Caco-2 (cell line): ENCODE results near the gene PDLIM4. TPM values are rescaled to one million over a fixed set of nuclear protein-coding genes. Genes with fewer than 3 reads are reported as not detected.

Experiments used
- BruUV-seq: library from RNA; stranded (reverse); fragments of 400-500 nt; replicated peaks from 2 replicates; lab custom pipeline; 2021; lab: Mats Ljungman, UMichigan
- CTCF ChIA-PET: fragments of 300-600 bp; sonication (Branson Sonifier 250); formaldehyde crosslinking; loops from one replicate; lab custom pipeline; 2022; ENCODE audit warnings: antibody characterized with exemption; lab: Charles Lee
- POLR2A ChIA-PET: fragments of 300-600 bp; sonication (Branson Sonifier 250); formaldehyde crosslinking; loops from one replicate; lab custom pipeline; 2022; ENCODE audit warnings: antibody characterized with exemption; lab: Charles Lee
- DNase-seq, 2 experiments: peaks; one replicate each; pipeline versions ENCODE4 v3.0.0 to v3.0.0-alpha.2; 2020 to 2022
- H3K27me3 ChIP-seq: replicated peaks from 2 replicates; pipeline ENCODE4 v1.6.0; 2011; ENCODE audit warnings: low read length; ENCODE audit not compliant: control insufficient read depth, insufficient read depth
- H3K36me3 ChIP-seq: 2 replicates; pipeline ENCODE4 v1.5.1; 2011; ENCODE audit warnings: low read length; ENCODE audit not compliant: control insufficient read depth, insufficient read depth
- H3K4me1 ChIP-seq: fragments of 250-450 bp; sonication (Bioruptor Pico); 2 replicates; pipeline ENCODE4 v1.5.1; 2020; ENCODE audit warnings: mild to moderate bottlenecking
- H3K4me3 ChIP-seq: 2 replicates; pipeline ENCODE4 v1.5.1; 2011; ENCODE audit warnings: low read depth, mild to moderate bottlenecking, control low read depth, low read length
- H3K9me3 ChIP-seq: fragments of 250-450 bp; sonication (Bioruptor Pico); 2 replicates; pipeline ENCODE4 v1.5.1; 2020; ENCODE audit warnings: mild to moderate bottlenecking, moderate library complexity
- H3K27ac Mint-ChIP-seq: one replicate; pipeline ENCODE4 v1.8.0; 2022; ENCODE audit warnings: mixed read lengths; ENCODE audit not compliant: unreplicated experiment
- H3K27me3 Mint-ChIP-seq: one replicate; pipeline ENCODE4 v1.8.0; 2022; ENCODE audit warnings: mixed read lengths; ENCODE audit not compliant: insufficient read depth, unreplicated experiment
- H3K36me3 Mint-ChIP-seq: one replicate; pipeline ENCODE4 v1.8.0; 2022; ENCODE audit warnings: mild to moderate bottlenecking, mixed read lengths; ENCODE audit not compliant: insufficient read depth, unreplicated experiment
- H3K4me1 Mint-ChIP-seq: one replicate; pipeline ENCODE4 v1.8.0; 2022; ENCODE audit warnings: low read depth, mixed read lengths; ENCODE audit not compliant: unreplicated experiment
- H3K4me3 Mint-ChIP-seq: one replicate; pipeline ENCODE4 v1.8.0; 2022; ENCODE audit warnings: mild to moderate bottlenecking, moderate library complexity, mixed read lengths; ENCODE audit not compliant: unreplicated experiment
- H3K9me3 Mint-ChIP-seq: one replicate; pipeline ENCODE4 v1.8.0; 2022; ENCODE audit warnings: mixed read lengths; ENCODE audit not compliant: unreplicated experiment
- CTCF ChIP-seq, 2 experiments: fragments of 200-600 bp in 1 of 2; IDR thresholded peaks; 1 replicate in 1 of 2; 2 replicates in 1 of 2; pipeline versions ENCODE4 v1.5.1 to v1.8.0; 2011 to 2022; ENCODE audit warnings: antibody characterized with exemption in 1 of 2, control low read depth in 1 of 2, inconsistent platforms in 1 of 2, low read depth in 1 of 2, low read length in 1 of 2, mild to moderate bottlenecking in 1 of 2, moderate library complexity in 1 of 2; ENCODE audit not compliant: insufficient read depth in 1 of 2, severe bottlenecking in 1 of 2, unreplicated experiment in 1 of 2
- intact Hi-C: fragments of 100-400 bp; cut with micrococcal nuclease; formaldehyde crosslinking; loops from one replicate; pipeline ENCODE4 v1.10.0; 2022; ENCODE audit not compliant: unreplicated experiment
- total RNA-seq: library from RNA; stranded (reverse); gene quantifications from 2 replicates; pipeline ENCODE4 v1.2.3, GENCODE V29; 2022

The PDLIM4 gene
- total RNA-seq, 1 experiment from 2014 or later = not detected

- intact Hi-C loops = loop anchor here (1.0 kb wide), 4 partner anchors 10 to 76 kb away; partner anchors contain the start of gene SLC22A5
- Mint-ChIP-seq H3K36me3 (peaks cover 18% of the 10 kb centered on the region), H3K9me3 (no peaks in the 10 kb centered on the region), H3K27me3 (no peaks in the 10 kb centered on the region), H3K4me1 (peaks cover 12% of the 10 kb centered on the region), H3K27ac (peak overlapping the region; percentile 93), H3K4me3 (peak overlapping the region; percentile 85)
- H3K27me3 ChIP-seq = no peaks in the 10 kb centered on the region
- peak overlapping the region; percentile 55 for H3K4me3 ChIP-seq
- peaks cover 8% of the 10 kb centered on the region; the same call in 1 of the 2 replicates for H3K4me1 ChIP-seq
- H3K36me3 ChIP-seq = no peaks in the 10 kb centered on the region
- CTCF ChIA-PET = interaction anchor here (0.8 to 2.5 kb wide), 16 partner anchors 13 to 208 kb away, joined by 3 to 27 read pairs (median 4); partner anchors contain the start of genes IRF1 and SLC22A5
- no peaks in the 10 kb centered on the region for H3K9me3 ChIP-seq
- peak; percentile 89 to 91 for DNase-seq
- POLR2A ChIA-PET = interaction anchor here (0.6 to 2.2 kb wide), 14 partner anchors 15 to 204 kb away, joined by 3 to 36 read pairs (median 7); partner anchors contain the start of genes IRF1, P4HA2 and SLC22A5
- TF ChIP-seq CTCF (IDR thresholded peaks at IDR 0.05; ENCODE audit: insufficient read depth in 1 of 2, low read depth in 1 of 2, low read length in 1 of 2, severe bottlenecking in 1 of 2, unreplicated experiment in 1 of 2) = peak in 1 of 2 experiments; percentile 13
- BruUV-seq = TSS peak; percentile 60
Measured at GRCh38 chr5:132293066-132293991, 35.8 kb downstream of the PDLIM4 start.

GRCh38 chr5:132293992-132294727 is 36.7 kb downstream of the PDLIM4 start, which contains the start of gene SLC22A4:
SLC22A4 (plus strand) TSS chr5:132294394; CDS start chr5:132294617, 223 bp downstream.
- peak; percentile 97 to 98 for DNase-seq
- Histone ChIP-seq H3K9me3 (no peaks in the 10 kb centered on the region), H3K27me3 (no peaks in the 10 kb centered on the region), H3K4me1 (peaks cover 8% of the 10 kb centered on the region; the same call in 1 of the 2 replicates), H3K36me3 (no peaks in the 10 kb centered on the region), H3K4me3 (peak within 1 kb of the TSS; percentile 55)
- BruUV-seq = no TSS peak
- Mint-ChIP-seq H3K4me3 (peak within 1 kb of the TSS; percentile 85), H3K36me3 (peaks cover 18% of the 10 kb centered on the region), H3K27ac (peak within 1 kb of the TSS; percentile 93), H3K4me1 (peaks cover 12% of the 10 kb centered on the region), H3K27me3 (no peaks in the 10 kb centered on the region), H3K9me3 (no peaks in the 10 kb centered on the region)
- no peak for TF ChIP-seq CTCF (IDR thresholded peaks at IDR 0.05; ENCODE audit: insufficient read depth in 1 of 2, low read depth in 1 of 2, low read length in 1 of 2, severe bottlenecking in 1 of 2, unreplicated experiment in 1 of 2)
- ChIA-PET CTCF (interaction anchor here (0.7 to 2.5 kb wide), 15 partner anchors 13 to 207 kb away, joined by 3 to 27 read pairs (median 5); partner anchors contain the start of genes IRF1 and SLC22A5), POLR2A (interaction anchor here (0.6 to 2.2 kb wide), 17 partner anchors 15 to 203 kb away, joined by 3 to 36 read pairs (median 6); partner anchors contain the start of genes IRF1, P4HA2 and SLC22A5)
- intact Hi-C loops = loop anchor here (1.0 to 2.0 kb wide), 6 partner anchors 11 to 75 kb away; partner anchors contain the start of gene SLC22A5
